K562 (cell line): ENCODE results near the gene RPL3. TPM values are rescaled to one million over a fixed set of nuclear protein-coding genes. Genes with fewer than 3 reads are reported as not detected.

Experiments
- ATAC-seq: fragments of 200-7000 bp; cut with Tn5 transposase; 3 replicates; pipeline ENCODE4 v1.9.1; 2020; ENCODE audit warnings: moderate library complexity
- BruUV-seq: library from RNA; stranded (reverse); fragments of 400-500 nt; replicated peaks from 2 replicates; lab custom pipeline; 2021; lab: Mats Ljungman, UMichigan
- CTCF ChIA-PET: fragments of 300-600 bp; formaldehyde crosslinking; extraction: SDS; loops from one replicate; lab custom pipeline; 2021; ENCODE audit warnings: low intra/inter-chr PET ratio; lab: Yijun Ruan, JAX
- POLR2A ChIA-PET: fragments of 300-600, 350-650 bp; sonication (Branson Sonifier 250); formaldehyde crosslinking; extraction: SDS; loops from one replicate; lab custom pipeline; 2021; ENCODE audit warnings: antibody characterized with exemption, inconsistent platforms; lab: Yijun Ruan, JAX
- DNase-seq, 4 experiments: peaks; one replicate each; pipeline versions ENCODE4 v3.0.0 to v3.0.0-alpha.2; 2011 to 2018; ENCODE audit warnings: low spot score in 3 of 4, mixed read lengths in 3 of 4; ENCODE audit errors: extremely low read depth in 1 of 4
- FAIRE-seq: peaks from 2 replicates; lab custom pipeline; 2011; peaks lifted over from hg19 to GRCh38; lab: Jason Lieb, UNC
- H2AFZ ChIP-seq: 2 replicates; pipeline ENCODE4 v1.6.0; 2011; ENCODE audit warnings: low read depth, low read length, control low read depth, inconsistent platforms
- H3K27ac ChIP-seq: fragments of 200-600 bp; 3 replicates; pipeline ENCODE4 v1.8.0; 2011; ENCODE audit warnings: low read depth, mild to moderate bottlenecking, control low read depth, inconsistent platforms, low read length, moderate library complexity, mixed read lengths; ENCODE audit errors: extremely low read depth
- H3K27me3 ChIP-seq, 2 experiments: fragments of 300-600 bp in 1 of 2; 2 replicates in 1 of 2; 3 replicates in 1 of 2; pipeline versions ENCODE4 v1.6.0 to v1.8.0; 2011; ENCODE audit warnings: inconsistent platforms in 2 of 2, low read length in 2 of 2, mild to moderate bottlenecking in 1 of 2, mixed read lengths in 1 of 2, moderate library complexity in 1 of 2; ENCODE audit not compliant: control insufficient read depth in 2 of 2, insufficient read depth in 2 of 2
- H3K36me3 ChIP-seq: fragments of 300-600 bp; 3 replicates; pipeline ENCODE4 v1.8.0; 2011; ENCODE audit warnings: mild to moderate bottlenecking, low read length, inconsistent platforms; ENCODE audit not compliant: control insufficient read depth, insufficient read depth
- H3K4me1 ChIP-seq, 2 experiments: fragments of 200-600 bp in 1 of 2; replicated peaks in 1 of 2; 2 replicates in 1 of 2; 3 replicates in 1 of 2; pipeline versions ENCODE4 v1.5.1 to v1.8.0; 2011; ENCODE audit warnings: inconsistent platforms in 2 of 2, low read length in 2 of 2, mild to moderate bottlenecking in 1 of 2, mixed read lengths in 1 of 2, moderate library complexity in 1 of 2; ENCODE audit not compliant: control insufficient read depth in 2 of 2, insufficient read depth in 2 of 2
- H3K4me2 ChIP-seq: 2 replicates; pipeline ENCODE4 v1.6.1; 2011; ENCODE audit warnings: low read length, control low read depth, inconsistent platforms, mixed read lengths; ENCODE audit not compliant: insufficient read depth
- H3K4me3 ChIP-seq: fragments of 200-600 bp; sonication (generic), shearing (Covaris generic); 2 replicates; pipeline ENCODE4 v1.5.1; 2016; ENCODE audit warnings: control low read depth, inconsistent platforms
- H3K79me2 ChIP-seq: fragments of 200-600 bp; 3 replicates; pipeline ENCODE4 v1.8.0; 2011; ENCODE audit warnings: low read length, inconsistent platforms; ENCODE audit not compliant: control insufficient read depth, insufficient read depth
- H3K9ac ChIP-seq, 2 experiments: 2 replicates each; pipeline versions ENCODE4 v1.6.0 to v1.6.1; 2011; ENCODE audit warnings: low read depth in 2 of 2, low read length in 2 of 2, control low read depth in 1 of 2, inconsistent platforms in 1 of 2, mild to moderate bottlenecking in 1 of 2, mixed read lengths in 1 of 2; ENCODE audit not compliant: insufficient read depth in 1 of 2
- H3K9me1 ChIP-seq: one replicate; pipeline ENCODE4 v1.6.0; 2011; ENCODE audit warnings: inconsistent platforms, mild to moderate bottlenecking, low read length, moderate library complexity; ENCODE audit not compliant: control insufficient read depth, insufficient read depth
- H3K9me3 ChIP-seq: replicated peaks from 2 replicates; pipeline ENCODE4 v1.5.1; 2011; ENCODE audit warnings: low read depth, low read length, inconsistent platforms; ENCODE audit not compliant: control insufficient read depth, insufficient read depth
- H4K20me1 ChIP-seq: replicated peaks from 2 replicates; pipeline ENCODE4 v1.6.1; 2011; ENCODE audit warnings: low read length, inconsistent platforms, mixed read lengths; ENCODE audit not compliant: control insufficient read depth, insufficient read depth
- E4F1 ChIP-seq: fragments of 250-450 bp; sonication (Bioruptor Pico); IDR thresholded peaks from 2 replicates; pipeline ENCODE4 v1.5.0; 2021; ENCODE audit warnings: mild to moderate bottlenecking, borderline replicate concordance
- FOXA3 ChIP-seq, 2 experiments: fragments of 450-650 bp in 1 of 2; sonication (generic) in 1 of 2; formaldehyde crosslinking; IDR thresholded peaks in 1 of 2; conservative IDR thresholded peaks in 1 of 2; 2 replicates each; pipeline versions ENCODE4 v1.4.0 to v1.8.0; 2020 to 2022; ENCODE audit warnings: mild to moderate bottlenecking in 2 of 2, missing genetic modification reagents in 1 of 2
- HIVEP1 ChIP-seq: fragments of 250-450 bp; sonication (Bioruptor Pico); IDR thresholded peaks from 2 replicates; pipeline ENCODE4 v1.4.0; 2020; ENCODE audit warnings: mild to moderate bottlenecking
- JUND ChIP-seq, 2 experiments: IDR thresholded peaks; 2 replicates in 1 of 2; 3 replicates in 1 of 2; pipeline ENCODE4 v1.6.1; 2011; ENCODE audit warnings: borderline replicate concordance in 2 of 2, low read depth in 2 of 2, low read length in 2 of 2, improper control_type of control experiment in 1 of 2, missing biosample characterization in 1 of 2, missing genetic modification characterization in 1 of 2, missing genetic modification reagents in 1 of 2
- NR1H2 ChIP-seq: sonication (generic); formaldehyde crosslinking; IDR thresholded peaks from 2 replicates; pipeline ENCODE4 v1.4.0; 2020; ENCODE audit warnings: mild to moderate bottlenecking, missing genetic modification reagents
- PHF8 ChIP-seq: fragments of 200-600 bp; sonication (generic); IDR thresholded peaks from 2 replicates; pipeline ENCODE4 v1.6.1; 2012; ENCODE audit warnings: mixed run types, mild to moderate bottlenecking, inconsistent platforms, low read length, moderate library complexity, borderline replicate concordance
- WHSC1 ChIP-seq: IDR thresholded peaks from one replicate; pipeline ENCODE4 v1.6.1; 2012; ENCODE audit warnings: low read length, control low read depth, inconsistent platforms
- ZFP36 ChIP-seq: fragments of 150-350 bp; IDR thresholded peaks from 2 replicates; pipeline ENCODE4 v1.6.1; 2018; ENCODE audit warnings: low read length, low read depth; ENCODE audit not compliant: partially characterized antibody
- ZNF282 ChIP-seq: sonication (generic); formaldehyde crosslinking; IDR thresholded peaks from 2 replicates; pipeline ENCODE4 v1.8.1; 2023; ENCODE audit warnings: missing genetic modification reagents
- ZNF407 ChIP-seq: fragments of 450-650 bp; IDR thresholded peaks from 2 replicates; pipeline ENCODE4 v1.6.1; 2016; ENCODE audit warnings: low read depth
- WGBS: fragments of 100-300 bp; shearing (Covaris generic); methylation state at CpG from one replicate; pipeline ENCODE4 v1.1.6; 2016; ENCODE audit warnings: low coverage, mixed read lengths; ENCODE audit not compliant: insufficient coverage; ENCODE audit errors: missing lambda C conversion rate; 5-methylcytosine and 5-hydroxymethylcytosine counted together
- in situ Hi-C: fragments of 300-500 bp; cut with MboI; formaldehyde crosslinking; loops from 4 replicates; pipeline ENCODE4 v1.15.0; 2018; ENCODE audit warnings: inconsistent platforms, mixed read lengths
- intact Hi-C: fragments of 100-400 bp; cut with micrococcal nuclease; formaldehyde crosslinking; loops from 2 replicates; pipeline ENCODE4 v1.14.2; 2022
- polyA plus RNA-seq, 8 experiments: library from polyadenylated mRNA; depleted of rRNA in 4 of 8; stranded (reverse) in 5 of 8; unstranded in 3 of 8; fragments of >200 nt; fragmentation: Nextera tagmentation in 2 of 8; fragmentation: Illumina TruSeq in 1 of 8; extraction: Ambion mirVana in 2 of 8; extraction: Trizol in 1 of 8; gene quantifications; 2 replicates each; pipeline versions ENCODE4 v1.2.1 to v1.2.3, GENCODE V29; 2011 to 2014; ENCODE audit warnings: inconsistent platforms in 1 of 8, missing spikeins in 1 of 8
- total RNA-seq, 7 experiments: library from RNA; depleted of rRNA in 6 of 7; stranded (reverse); fragments of >200 nt in 6 of 7; fragmentation: Illumina TruSeq in 2 of 7; extraction: Trizol in 2 of 7; gene quantifications; 2 replicates each; pipeline versions ENCODE4 v1.2.1 to v1.2.3, GENCODE V29; 2011 to 2021; ENCODE audit warnings: low replicate concordance in 1 of 7

Gene RPL3
- total and polyA plus RNA-seq, 9 of the 15 experiments (the other 6 are each of a cell fraction or from before 2014, with no cell fraction given): 1,624 to 4,066 (median 2,565) TPM

GRCh38 chr22:39293766-39294368 lies 25.6 kb downstream of the RPL3 start:
- intact Hi-C loops (no loop called here), in situ Hi-C loops (no loop called here)
- Histone ChIP-seq H3K9ac (peak overlapping the region in 1 of 2 experiments; percentile 71; a peak in 2 of 4 replicates), H3K9me1 (no peaks in the 10 kb centered on the region), H3K9me3 (no peaks in the 10 kb centered on the region), H3K27me3 (no peaks in the 10 kb centered on the region), H3K27ac (peak overlapping the region; percentile 17; the same call in 1 of the 3 replicates), H3K36me3 (no peaks in the 10 kb centered on the region), H4K20me1 (no peaks in the 10 kb centered on the region), H2AFZ (no peak overlapping the region), H3K4me3 (no peak overlapping the region), H3K79me2 (no peaks in the 10 kb centered on the region), H3K4me1 (peaks cover 33 to 67% of the 10 kb centered on the region in 2 experiments), H3K4me2 (no peak overlapping the region)
- ATAC-seq: no peak
- no peak for DNase-seq
- CTCF ChIA-PET: no interaction called here
- POLR2A ChIA-PET: interaction anchor here (0.8 to 1.2 kb wide), 5 partner anchors 10 to 26 kb away, joined by 3 to 4 read pairs (median 3); no protein-coding TSS in a partner anchor
- FAIRE-seq: no peak
- WGBS: 71% methylated on average over 15 of the region's 15 CpGs
- BruUV-seq: no TSS peak
- TF ChIP-seq ZNF407 (no peak), ZFP36 (no peak), PHF8 (no peak), WHSC1 (no peak), NR1H2 (CRISPR knock-in tag) (no peak), E4F1 (CRISPR knock-in tag) (no peak), FOXA3 (CRISPR knock-in tag; conservative IDR thresholded peaks at IDR 0.05 in 1 of 2, IDR thresholded peaks at IDR 0.05 in 1 of 2) (no peak), HIVEP1 (CRISPR knock-in tag) (no peak), ZNF282 (CRISPR knock-in tag) (no peak), JUND (IDR thresholded peaks at IDR 0.05; ENCODE audit: borderline replicate concordance, low read depth, low read length) (no peak), JUND (tag; IDR thresholded peaks at IDR 0.05; ENCODE audit: borderline replicate concordance, low read depth, low read length) (no peak)
